Prostate gland (tissue), 2 donors: Measurements from ENCODE around the gene RSRC2. TPM values are rescaled to one million over a fixed set of nuclear protein-coding genes. Genes with fewer than 3 reads are reported as not detected.
"Not testable (repeated sequence)": the region's sequence is repeated elsewhere in the genome, so short reads cannot be mapped to it uniquely, and the experiment has no call there.

Experiments used
- DNase-seq: peaks from one replicate; pipeline ENCODE4 v3.0.0-alpha.2; 2019; ENCODE audit warnings: low spot score
- H3K27ac ChIP-seq, 2 donors: fragments of 200-600 bp; sonication (generic); 2 replicates each; pipeline ENCODE4 v1.5.1; 2017 to 2019
- H3K27me3 ChIP-seq: fragments of 200-600 bp; sonication (generic); replicated peaks from 2 replicates; pipeline ENCODE4 v1.5.1; 2019; ENCODE audit not compliant: insufficient read depth
- H3K36me3 ChIP-seq, 2 donors: fragments of 200-600 bp; sonication (generic); 1 replicate in 1 of 2; 2 replicates in 1 of 2; pipeline versions ENCODE4 v1.5.1 to v1.8.1; 2017 to 2019
- H3K4me1 ChIP-seq: fragments of 200-600 bp; sonication (generic); replicated peaks from 2 replicates; pipeline ENCODE4 v1.5.1; 2019
- H3K4me3 ChIP-seq, 2 donors: fragments of 200-600 bp; sonication (generic); 2 replicates each; pipeline ENCODE4 v1.5.1; 2017 to 2019
- H3K9me3 ChIP-seq: fragments of 200-600 bp; sonication (generic); 2 replicates; pipeline ENCODE4 v1.5.1; 2017
- CTCF ChIP-seq, 4 experiments: fragments of 200-600 bp in 2 of 4; fragments of 450-650 bp in 2 of 4; sonication (generic) in 2 of 4; IDR thresholded peaks; 1 replicate in 3 of 4; 2 replicates in 1 of 4; pipeline ENCODE4 v1.5.1; 2016 to 2019; ENCODE audit warnings: antibody characterized with exemption in 4 of 4, mild to moderate bottlenecking in 2 of 4, moderate library complexity in 2 of 4
- POLR2A ChIP-seq: fragments of 450-650 bp; IDR thresholded peaks from one replicate; pipeline ENCODE4 v1.6.1; 2016; ENCODE audit warnings: antibody characterized with exemption, mild to moderate bottlenecking
- POLR2AphosphoS5 ChIP-seq: sonication (generic); formaldehyde crosslinking; IDR thresholded peaks from one replicate; pipeline ENCODE4 v1.6.1; 2017; ENCODE audit warnings: antibody characterized with exemption
- WGBS: methylation state at CpG from one replicate; pipeline ENCODE4 v1.1.5; 2018; 5-methylcytosine and 5-hydroxymethylcytosine counted together
- intact Hi-C: fragments of 100-400 bp; cut with DNase I; formaldehyde crosslinking; loops from one replicate; pipeline ENCODE4 v1.14.2; 2022
- total RNA-seq, 2 donors: library from RNA; depleted of rRNA; stranded (reverse); fragments of >200 nt; gene quantifications; one replicate each; pipeline ENCODE4 v1.1.0, GENCODE V29; 2016

The RSRC2 gene
- total RNA-seq, 2 donors from 2014 or later, result 53.0 to 61.9 TPM

DNA sequence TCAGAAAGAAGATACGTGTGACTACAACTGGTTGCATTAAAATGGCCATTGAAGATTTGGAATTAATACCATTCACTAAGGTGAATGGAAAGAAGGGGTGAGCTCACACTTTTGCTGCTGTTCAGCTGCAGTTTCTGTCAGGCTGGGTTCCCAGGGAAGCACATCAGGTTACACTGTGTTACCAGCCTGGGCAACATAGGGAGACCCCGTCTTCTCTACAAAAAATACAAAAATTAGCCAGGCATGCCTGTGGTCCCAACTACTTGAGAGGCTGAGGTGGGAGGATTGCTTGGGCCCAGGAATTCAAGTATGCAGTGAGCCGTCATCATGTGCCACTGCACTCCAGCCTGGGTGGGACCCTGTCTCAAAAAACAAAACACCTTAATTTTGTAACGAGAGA lies 13.1 kb downstream of the RSRC2 start:
- no peaks in the 10 kb centered on the region for H3K4me1 ChIP-seq
- H3K27ac ChIP-seq, result no peak overlapping the region
- no peaks in the 10 kb centered on the region for H3K27me3 ChIP-seq
- H3K4me3 ChIP-seq, result no peak overlapping the region
- no peaks in the 10 kb centered on the region for H3K9me3 ChIP-seq
- H3K36me3 ChIP-seq, result peaks cover 39 to 43% of the 10 kb centered on the region in 2 donors
- intact Hi-C loops, result loop anchor here (10.0 kb wide), 1 partner anchor 249 kb away; the partner anchor contains the start of gene VPS33A
- WGBS, result 91% methylated on average over 4 of the region's 4 CpGs
- DNase-seq, result no peak
- no peak for TF ChIP-seq POLR2AphosphoS5
- TF ChIP-seq POLR2A, result no peak
- TF ChIP-seq CTCF (IDR thresholded peaks at IDR 0.05), result no peak

GRCh38 chr12:122513028-122513427 lies 13.7 kb downstream of the RSRC2 start:
- H3K4me1 ChIP-seq, H3K9me3 ChIP-seq, DNase-seq, H3K27me3 ChIP-seq, H3K4me3 ChIP-seq, H3K27ac ChIP-seq: not testable (repeated sequence)
- intact Hi-C loops, result loop anchor here (10.0 kb wide), 1 partner anchor 248 kb away; the partner anchor contains the start of gene VPS33A
- H3K36me3 ChIP-seq, result peaks cover 38 to 42% of the 10 kb centered on the region in 2 donors
- WGBS, result 91% methylated on average over 3 of the region's 3 CpGs

DNA sequence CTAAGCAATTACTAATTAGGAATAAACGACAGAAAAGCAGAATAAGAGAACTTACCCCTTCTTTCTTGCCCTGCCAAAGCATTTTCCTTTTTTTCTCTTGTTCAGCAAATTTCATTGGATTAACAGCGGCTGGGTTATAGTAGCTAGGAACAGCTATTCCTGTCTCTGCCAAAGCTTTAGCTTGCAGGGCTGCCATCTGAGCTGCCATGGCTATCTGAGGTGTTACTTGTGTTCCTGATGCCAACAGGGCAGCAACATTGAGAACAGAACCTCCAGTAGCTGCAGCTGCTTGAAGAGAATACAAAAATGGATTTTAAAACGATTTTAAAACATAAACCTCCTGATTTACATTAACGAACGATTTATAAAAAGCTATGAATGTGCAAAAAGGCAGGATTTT lies 18.6 kb downstream of the RSRC2 start:
- 94% methylated on average over 5 of the region's 5 CpGs for WGBS
- H3K4me3 ChIP-seq, result no peak overlapping the region
- H3K27ac ChIP-seq, result no peak overlapping the region
- H3K4me1 ChIP-seq, result no peaks in the 10 kb centered on the region
- H3K36me3 ChIP-seq, result peaks cover 30 to 38% of the 10 kb centered on the region in 2 donors
- intact Hi-C loops, result no loop called here
- no peaks in the 10 kb centered on the region for H3K9me3 ChIP-seq
- no peak for DNase-seq
- no peak for TF ChIP-seq CTCF (IDR thresholded peaks at IDR 0.05)
- no peak for TF ChIP-seq POLR2A
- TF ChIP-seq POLR2AphosphoS5, result no peak
- H3K27me3 ChIP-seq, result no peaks in the 10 kb centered on the region

GRCh38 chr12:122506393-122506938 lies 20.3 kb downstream of the RSRC2 start:
- no peaks in the 10 kb centered on the region for H3K9me3 ChIP-seq
- no peaks in the 10 kb centered on the region for H3K27me3 ChIP-seq
- DNase-seq, result no peak
- 80% methylated on average over 5 of the region's 5 CpGs for WGBS
- H3K4me3 ChIP-seq, result no peak overlapping the region
- no peaks in the 10 kb centered on the region for H3K4me1 ChIP-seq
- H3K27ac ChIP-seq, result no peak overlapping the region
- peaks cover 21 to 30% of the 10 kb centered on the region in 2 donors for H3K36me3 ChIP-seq
- TF ChIP-seq POLR2A (no peak), CTCF (IDR thresholded peaks at IDR 0.05) (no peak), POLR2AphosphoS5 (no peak)
- intact Hi-C loops, result no loop called here

- TF ChIP-seq CTCF (IDR thresholded peaks at IDR 0.05) (no peak), POLR2A (no peak), POLR2AphosphoS5 (no peak)
- no peak overlapping the region for H3K27ac ChIP-seq
- DNase-seq, result no peak
- H3K27me3 ChIP-seq, result no peaks in the 10 kb centered on the region
- no peaks in the 10 kb centered on the region for H3K4me1 ChIP-seq
- H3K4me3 ChIP-seq, result no peak overlapping the region
- H3K36me3 ChIP-seq, result peaks cover 15 to 27% of the 10 kb centered on the region in 2 donors
- H3K9me3 ChIP-seq, result no peaks in the 10 kb centered on the region
- WGBS, result 85% methylated on average over 11 of the region's 11 CpGs
- intact Hi-C loops, result no loop called here
Observed at GRCh38 chr12:122505419-122506051, 21.2 kb downstream of the RSRC2 start.
